GM20431 (cell line): ENCODE measurements around the gene RPS14.
"Not testable (repeated sequence)": the region's sequence is repeated elsewhere in the genome, so short reads cannot be mapped to it uniquely, and the experiment has no call there.

Source experiments
- in situ Hi-C: fragments of 300-500 bp; cut with MseI, MboI; formaldehyde crosslinking; loops from one replicate; pipeline ENCODE4 v1.15.0; 2020; ENCODE audit warnings: low sequenced_read_pairs; ENCODE audit not compliant: unreplicated experiment

The RPS14 gene

DNA sequence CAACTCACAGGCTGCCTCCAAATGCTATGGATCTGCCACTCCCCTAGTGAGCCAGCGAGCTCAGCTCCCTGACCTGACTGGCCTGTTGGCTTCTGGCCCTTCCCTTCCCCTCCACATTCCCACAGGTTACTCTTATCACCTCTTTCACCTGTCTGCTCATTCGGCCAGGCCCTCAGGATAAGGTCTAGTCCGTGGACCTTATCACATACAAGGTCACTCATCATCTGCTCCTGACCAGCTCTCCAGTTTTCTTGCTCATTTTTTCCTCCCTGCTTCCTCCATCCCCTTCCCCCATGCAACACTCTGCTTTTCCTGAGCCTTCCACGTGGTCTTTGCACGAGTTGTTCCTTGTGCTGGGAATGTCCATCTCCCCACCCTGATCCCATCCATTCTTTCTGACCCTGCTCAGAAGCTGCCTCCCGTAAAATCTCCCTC is 32.5 kb upstream of the RPS14 start:
- in situ Hi-C loops, result no loop called here

DNA sequence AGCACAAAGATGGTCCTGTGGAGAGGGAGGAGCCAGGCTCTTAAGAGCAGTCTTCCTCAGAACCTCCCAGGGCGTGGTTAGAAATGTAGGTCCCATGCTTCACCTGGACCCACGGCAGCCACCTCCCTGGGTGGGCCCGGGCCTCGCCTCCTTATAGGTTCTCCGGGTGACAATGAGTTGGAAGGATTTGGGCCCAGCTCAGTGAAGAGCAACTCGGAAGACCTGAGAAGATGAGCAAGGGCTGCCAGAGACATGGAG is 32.1 kb upstream of the RPS14 start:
- in situ Hi-C loops, result no loop called here

DNA sequence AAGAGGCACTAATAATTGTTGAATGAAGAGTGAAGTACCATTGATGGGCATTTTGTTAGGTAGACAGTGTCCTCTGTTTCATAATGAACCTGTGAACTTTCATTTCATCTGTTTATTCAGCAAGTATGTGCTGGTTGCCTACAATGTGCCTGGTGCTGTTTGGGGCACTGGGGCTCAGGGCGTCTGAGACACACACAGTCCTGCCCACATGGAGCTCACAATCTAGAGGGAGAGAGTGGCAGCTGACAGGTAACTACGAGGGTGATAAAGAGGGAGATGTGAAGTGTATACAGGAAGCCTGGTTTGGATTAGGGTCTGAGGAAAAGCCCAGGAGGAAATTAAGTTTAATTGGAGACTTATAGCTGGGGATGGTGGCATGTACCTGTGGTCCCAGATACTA is 29.9 kb upstream of the RPS14 start:
- in situ Hi-C loops, result no loop called here

DNA sequence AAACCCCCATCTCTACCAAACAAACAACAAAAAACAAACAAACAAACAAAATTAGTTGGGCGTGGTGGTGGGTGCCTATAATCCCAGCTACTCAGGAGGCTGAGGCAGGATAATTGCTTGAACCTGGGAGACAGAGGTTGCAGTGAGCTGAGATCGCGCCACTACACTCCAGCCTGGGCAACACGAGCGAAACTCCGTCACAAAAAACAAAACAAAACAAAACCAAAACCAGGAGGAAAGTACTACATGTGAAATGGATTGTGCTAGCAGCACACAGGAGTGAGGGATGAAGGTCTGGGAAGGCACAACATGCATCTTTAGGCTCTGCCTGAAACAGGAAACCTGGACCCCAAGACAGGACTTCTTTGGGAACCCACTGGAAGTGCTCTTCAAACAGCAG is 27.0 kb upstream of the RPS14 start:
- in situ Hi-C loops, result not testable (repeated sequence)

DNA sequence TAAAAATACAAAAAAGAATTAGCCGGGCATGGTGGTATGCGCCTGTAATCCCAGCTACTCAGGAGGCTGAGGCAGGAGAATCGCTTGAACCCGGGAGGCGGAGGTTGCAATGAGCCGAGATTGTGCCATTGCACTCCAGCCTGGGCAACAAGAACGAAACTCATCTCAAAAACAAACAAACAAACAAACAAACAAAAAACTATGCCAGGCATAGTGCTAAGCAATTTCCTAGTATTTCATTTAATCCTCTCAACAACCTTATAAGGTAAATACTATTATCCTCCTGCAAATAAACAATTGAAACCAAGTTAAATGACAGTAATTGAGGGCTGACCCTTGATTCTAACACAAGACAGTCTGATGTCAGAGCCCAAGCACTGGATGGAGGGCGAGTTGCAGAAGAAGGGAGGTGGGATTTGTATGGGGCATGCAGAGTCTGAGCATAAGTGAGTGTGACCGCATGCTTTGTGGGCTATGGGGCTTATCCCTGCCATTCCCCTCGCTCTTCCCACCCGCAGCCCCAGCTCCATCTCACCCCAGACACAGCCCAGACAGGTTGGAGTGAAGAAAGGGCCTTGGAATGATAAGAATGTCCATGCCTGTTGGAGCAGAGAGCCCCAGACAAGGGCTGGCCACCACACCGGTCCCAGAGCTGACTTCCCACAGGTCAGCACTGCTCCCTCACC is 24.3 kb upstream of the RPS14 start:
- in situ Hi-C loops, result no loop called here

DNA sequence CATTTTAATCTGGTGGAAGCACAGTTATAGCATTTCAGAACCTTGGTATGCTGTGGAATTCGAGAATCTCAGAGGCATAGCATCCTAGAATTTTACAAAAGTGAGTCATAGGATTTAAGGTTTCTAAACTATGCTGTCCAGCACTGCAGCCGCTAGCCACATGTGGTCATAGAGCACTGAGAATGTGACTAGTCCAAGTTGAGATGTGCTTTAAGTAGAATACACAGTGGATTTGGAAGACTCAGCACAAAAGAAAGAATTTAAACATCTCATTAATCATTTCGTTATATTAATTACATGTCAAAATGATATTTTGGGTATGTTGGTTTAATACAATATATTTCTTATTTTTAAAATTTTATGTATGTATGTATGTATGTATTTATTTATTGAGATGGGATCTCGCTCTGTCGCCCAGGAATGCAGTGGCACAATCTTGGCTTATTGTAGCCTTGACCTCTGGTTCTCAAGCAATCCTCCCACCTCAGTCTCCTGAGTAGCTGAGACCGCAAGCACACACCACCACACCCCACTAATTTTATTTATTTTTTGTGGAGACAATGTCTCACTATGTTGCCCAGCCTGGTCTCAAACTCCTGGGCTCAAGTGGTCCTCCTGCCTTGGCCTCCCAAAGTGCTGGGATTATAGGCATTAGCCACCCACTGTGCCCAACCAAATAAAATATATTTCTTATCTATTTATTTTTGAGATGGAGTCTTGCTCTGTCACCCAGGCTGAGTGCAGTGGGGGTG is 20.4 kb upstream of the RPS14 start:
- in situ Hi-C loops, result loop anchor here (10.0 kb wide), 1 partner anchor 55 kb away; no protein-coding TSS in a partner anchor

DNA sequence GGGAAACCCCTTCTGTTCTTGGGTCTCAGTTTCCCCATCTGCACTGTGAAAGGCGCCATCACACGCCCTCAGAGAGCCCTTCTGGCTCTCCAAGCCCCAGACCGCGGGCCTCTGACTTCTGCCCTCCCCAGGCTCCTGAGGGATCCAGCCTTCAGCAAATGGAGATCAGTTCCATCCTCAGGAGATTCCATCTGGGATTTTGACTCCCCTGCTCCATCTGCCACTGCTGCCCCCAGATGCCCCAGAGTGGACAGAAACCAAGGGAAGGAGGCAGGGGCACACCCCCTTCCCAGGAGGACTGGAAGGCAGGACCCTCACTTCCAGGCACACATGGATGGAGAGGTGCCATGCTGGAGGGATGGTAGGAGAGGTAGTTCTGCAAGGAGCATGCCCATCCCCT is 18.7 kb upstream of the RPS14 start:
- in situ Hi-C loops, result loop anchor here (10.0 kb wide), 1 partner anchor 57 kb away; no protein-coding TSS in a partner anchor

DNA sequence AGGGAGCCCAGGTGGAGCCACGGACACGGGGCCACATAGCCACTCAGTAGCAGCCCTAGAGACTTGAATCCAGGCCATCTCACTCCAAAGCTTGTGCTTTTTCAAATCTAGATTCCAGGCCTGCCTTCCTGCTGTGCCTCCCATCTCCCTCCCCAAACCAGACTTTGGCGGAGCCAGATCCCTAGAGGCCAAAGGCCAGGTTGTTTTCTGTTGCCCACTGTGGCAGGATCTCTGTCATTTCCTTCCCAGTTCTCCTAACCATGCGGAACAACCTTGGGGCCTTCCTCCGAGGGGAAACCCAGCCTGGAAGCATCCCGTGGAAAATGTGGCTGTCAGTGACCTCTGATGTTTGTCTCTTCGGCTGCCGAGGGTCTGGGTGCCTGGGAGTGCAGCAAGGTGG is 16.4 kb upstream of the RPS14 start:
- in situ Hi-C loops, result loop anchor here (10.0 kb wide), 1 partner anchor 59 kb away; no protein-coding TSS in a partner anchor

DNA sequence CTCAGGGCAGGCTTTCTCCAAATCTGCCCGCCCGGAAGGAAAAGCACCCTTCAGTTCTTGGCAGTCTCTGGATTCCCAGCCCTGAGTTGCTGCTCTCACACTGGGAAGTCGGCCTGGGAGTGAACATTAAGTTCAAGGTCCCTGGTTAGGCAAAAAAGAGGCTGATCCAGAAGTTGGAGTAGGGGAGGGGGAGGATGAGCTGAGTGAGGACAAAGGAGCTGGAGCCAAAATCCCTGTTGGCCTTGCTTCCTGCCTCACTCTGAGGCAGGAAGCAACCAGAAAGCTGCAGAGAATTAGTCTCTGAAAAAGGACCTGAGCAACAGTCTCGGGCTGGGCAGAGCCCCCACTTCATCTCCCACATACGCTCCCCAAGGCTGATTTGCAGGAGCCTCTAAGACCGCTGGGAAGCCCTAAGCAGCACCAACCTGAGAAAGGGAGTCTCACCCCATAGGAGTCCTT is 15.0 kb upstream of the RPS14 start:
- in situ Hi-C loops, result loop anchor here (10.0 kb wide), 1 partner anchor 60 kb away; no protein-coding TSS in a partner anchor

DNA sequence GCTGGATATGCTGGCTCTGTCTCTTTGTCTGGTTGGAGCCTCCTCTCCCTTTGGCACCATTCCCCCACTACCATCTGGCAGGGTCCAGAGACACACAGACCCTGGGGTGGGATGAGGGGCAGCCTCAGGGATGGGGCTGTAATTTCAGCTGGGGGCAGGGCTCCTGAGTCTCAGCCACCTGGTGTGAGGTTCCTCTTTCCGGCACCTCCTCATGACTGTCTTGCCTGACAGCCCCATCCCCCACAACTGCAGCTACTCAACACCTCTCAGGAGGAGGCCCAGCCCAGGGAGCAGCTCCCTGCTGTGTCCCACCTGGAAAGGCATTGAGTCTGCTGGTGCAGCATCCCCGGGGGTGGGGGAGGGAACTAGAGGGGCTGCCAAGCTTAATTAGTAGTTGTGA is 11.7 kb upstream of the RPS14 start:
- in situ Hi-C loops, result loop anchor here (10.0 kb wide), 1 partner anchor 64 kb away; no protein-coding TSS in a partner anchor

DNA sequence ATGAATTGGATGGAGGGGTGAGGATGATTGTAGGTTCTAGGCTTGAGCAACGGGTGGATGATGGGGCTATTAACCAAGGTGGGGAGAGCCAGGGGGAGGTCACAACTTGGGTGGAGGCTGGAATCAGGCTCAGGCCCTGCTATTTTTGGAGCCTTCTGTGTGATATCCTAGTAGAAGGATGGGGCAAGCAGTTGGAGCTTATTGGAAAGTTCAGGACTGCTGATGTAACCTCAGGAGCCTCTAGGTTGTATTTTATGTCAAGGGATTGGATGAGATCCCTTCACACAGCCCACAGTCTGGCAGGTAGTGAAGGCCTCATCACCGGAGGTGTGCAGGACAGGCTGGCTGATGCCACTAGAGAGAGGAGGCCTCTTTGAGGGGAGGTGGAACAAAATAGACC is 11.2 kb upstream of the RPS14 start:
- in situ Hi-C loops, result loop anchor here (10.0 kb wide), 1 partner anchor 64 kb away; no protein-coding TSS in a partner anchor

DNA sequence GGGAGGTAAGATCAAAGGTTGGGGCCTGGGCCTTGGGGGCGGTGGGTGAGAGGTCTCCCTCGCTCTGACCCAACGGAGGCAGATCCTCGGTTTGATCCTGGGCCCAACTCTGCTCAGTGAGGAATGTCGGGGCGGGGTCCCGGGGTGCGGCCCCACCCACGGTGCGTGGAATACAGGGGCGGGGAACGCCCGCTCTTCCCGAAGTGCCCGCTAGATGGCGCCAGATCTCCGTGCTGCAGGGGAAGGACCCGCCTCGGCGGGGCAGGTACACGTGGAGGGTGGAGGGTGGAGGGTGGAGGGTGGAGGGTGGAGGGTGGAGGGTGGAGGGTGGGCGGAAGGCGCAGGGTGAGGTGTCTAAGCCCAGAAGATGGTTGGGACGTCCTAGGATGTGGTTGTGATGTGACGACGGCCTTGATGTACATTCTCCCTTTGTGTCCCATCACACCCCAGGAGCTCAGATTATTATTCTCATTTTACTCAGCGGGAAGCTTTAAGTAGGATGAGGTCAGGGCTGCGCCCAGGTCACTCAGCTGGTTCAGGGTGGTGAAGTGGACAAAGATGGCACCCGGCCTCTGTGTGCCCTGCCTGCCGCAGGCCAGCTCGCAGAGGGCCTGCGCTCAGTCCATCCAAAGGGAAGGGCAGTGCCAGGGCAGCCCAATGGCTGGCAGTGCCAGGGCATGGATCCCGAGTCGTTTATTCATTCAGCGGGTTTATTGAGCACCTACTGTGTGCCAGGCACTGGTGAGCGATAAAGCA is 9.4 kb upstream of the RPS14 start:
- in situ Hi-C loops, result loop anchor here (10.0 kb wide), 1 partner anchor 86 kb away; no protein-coding TSS in a partner anchor

DNA sequence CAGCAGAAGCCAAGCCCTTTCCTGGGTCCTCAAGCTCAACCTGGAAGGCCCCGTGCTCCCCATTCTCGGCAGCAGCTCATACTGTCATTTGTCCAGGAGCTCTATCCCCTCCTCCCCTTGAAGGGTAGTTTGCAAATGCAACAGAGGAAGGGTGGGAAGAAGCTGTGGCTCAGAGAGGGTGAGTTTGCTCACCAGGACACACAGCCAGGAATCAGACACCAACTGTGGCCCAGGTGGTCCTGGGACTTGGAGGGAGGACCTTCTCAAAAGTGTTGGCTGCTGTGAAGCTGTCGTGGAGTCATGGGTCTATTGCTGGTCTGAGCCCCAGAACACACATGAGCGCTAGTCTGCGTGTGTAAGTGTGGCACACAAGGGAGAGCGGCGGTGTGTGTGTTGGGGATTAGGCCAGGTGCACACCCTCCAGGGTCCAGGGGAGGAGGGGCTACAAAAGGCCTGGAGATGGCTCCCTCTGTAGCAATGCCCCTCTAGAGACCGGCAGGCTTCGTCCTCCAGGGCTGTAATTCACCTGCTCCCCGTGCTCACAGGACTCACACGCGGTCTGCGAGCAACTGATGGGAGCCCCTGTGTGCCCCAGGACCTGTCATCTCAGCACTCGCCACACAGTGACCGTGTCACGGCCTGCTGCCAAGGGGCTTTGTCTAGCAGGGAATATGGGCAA is 8.2 kb upstream of the RPS14 start:
- in situ Hi-C loops, result loop anchor here (10.0 kb wide), 1 partner anchor 87 kb away; no protein-coding TSS in a partner anchor

DNA sequence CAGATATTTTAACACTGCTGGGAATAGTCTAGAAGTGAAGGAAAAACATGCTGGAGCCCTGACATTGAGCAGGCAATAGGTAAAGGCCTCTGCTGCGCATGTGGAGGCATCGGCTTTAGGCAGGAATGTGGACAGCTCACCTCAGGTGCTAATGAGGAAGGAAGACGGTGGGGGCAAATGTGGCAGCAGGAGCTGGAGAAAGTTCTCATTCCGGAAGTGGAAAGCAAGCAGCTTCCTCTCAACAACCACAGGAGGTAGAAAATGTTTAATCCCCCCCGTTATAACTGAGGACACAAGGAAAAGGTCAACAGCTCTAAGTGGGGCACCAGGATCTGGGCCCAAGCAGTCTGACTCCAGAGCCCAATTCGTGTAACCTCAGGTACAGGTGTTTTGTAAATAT is 7.6 kb upstream of the RPS14 start:
- in situ Hi-C loops, result loop anchor here (10.0 kb wide), 1 partner anchor 88 kb away; no protein-coding TSS in a partner anchor

DNA sequence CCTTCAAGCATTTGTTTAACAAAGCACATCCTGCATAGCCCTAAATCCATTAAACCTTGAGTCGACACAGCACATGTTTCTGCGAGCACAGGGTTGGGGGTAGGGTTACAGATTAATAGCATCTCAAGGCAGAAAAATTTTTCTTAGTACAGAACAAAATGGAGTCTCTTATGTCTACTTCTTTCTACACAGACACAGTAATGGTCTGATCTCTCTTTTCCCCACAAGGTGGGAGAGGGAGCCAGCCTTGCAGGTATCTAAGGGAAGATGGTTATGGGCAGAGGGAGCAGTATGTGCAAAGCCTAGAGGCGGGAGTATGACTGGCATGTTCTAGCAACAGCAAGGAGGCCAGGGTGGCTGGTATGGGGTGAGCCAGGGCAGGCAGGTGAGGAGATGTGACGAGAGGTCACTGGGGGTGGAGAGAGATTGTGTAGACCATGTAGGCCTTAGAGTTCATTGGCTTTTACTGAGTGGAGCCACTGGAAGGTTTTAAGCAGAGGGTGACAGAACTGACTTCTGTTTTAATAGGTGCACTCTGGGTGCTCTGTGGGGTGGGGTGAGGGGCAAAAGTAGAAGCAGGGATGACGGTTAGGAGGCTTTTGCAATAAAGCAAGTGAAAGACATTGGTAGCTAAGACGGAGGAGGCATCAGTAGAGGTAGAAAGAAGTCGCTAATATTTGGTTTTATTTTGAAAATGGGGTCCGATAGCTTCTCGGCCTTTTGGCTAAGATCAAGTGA is 5.1 kb upstream of the RPS14 start:
- in situ Hi-C loops, result loop anchor here (10.0 kb wide), 1 partner anchor 90 kb away; no protein-coding TSS in a partner anchor

DNA sequence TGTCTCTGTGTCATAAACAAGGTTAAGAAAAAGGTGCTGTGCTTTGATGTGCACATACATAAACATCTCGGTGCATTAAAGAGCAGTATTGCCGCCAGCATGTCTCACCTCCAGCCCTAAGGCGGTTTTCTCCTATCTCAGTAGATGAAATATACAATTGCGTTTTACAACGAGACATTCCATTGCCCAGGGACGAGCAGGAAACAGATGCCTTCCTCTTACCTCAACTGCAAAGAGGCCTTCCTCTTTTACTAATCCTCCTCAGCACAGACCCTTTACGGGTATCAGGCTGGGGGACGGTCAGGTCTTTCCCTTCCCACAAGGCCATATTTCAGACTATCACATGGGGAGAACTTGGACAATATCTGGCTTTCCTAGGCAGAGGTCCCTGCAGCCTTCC is 4.5 kb upstream of the RPS14 start:
- in situ Hi-C loops, result loop anchor here (10.0 kb wide), 1 partner anchor 91 kb away; no protein-coding TSS in a partner anchor

DNA sequence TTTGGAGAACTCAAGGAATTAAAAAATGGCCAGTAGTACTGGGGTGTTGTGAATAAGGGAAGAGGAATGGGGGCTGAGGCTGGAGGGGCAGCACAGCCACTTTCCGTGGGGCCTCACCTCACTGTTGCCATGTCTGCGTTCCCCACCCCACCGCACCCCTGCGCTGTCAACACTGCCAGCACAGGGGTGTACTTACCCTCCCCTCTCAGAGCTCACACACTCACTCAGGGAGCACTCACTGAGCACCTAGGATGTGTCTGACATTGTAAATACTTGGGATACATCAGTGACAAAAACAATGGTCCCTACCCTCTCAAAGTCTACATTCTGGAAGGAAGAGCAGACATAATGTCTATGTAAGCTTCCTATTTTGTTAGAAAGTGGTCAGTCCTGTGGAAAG is 3.4 kb upstream of the RPS14 start:
- in situ Hi-C loops, result loop anchor here (10.0 kb wide), 1 partner anchor 92 kb away; no protein-coding TSS in a partner anchor

DNA sequence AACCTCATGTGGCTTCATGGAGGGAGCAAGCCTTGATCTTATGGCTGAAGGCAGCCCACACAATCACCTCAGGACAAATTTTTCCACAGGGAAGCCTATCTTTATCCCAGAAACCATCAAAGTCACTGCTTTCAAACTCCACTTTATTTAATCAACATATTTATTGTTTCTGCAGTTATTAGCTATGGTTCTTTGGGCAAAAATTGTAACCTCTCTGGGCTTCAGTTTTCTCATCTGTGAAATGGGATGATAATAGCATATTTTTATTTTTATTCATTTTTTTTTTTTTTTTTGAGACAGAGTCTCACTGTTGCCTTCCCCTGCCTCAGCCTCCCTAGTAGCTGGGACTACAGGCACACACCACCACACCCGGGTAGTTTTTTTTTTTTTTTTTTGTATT is 2.1 kb upstream of the RPS14 start:
- in situ Hi-C loops, result loop anchor here (10.0 kb wide), 1 partner anchor 93 kb away; no protein-coding TSS in a partner anchor

DNA sequence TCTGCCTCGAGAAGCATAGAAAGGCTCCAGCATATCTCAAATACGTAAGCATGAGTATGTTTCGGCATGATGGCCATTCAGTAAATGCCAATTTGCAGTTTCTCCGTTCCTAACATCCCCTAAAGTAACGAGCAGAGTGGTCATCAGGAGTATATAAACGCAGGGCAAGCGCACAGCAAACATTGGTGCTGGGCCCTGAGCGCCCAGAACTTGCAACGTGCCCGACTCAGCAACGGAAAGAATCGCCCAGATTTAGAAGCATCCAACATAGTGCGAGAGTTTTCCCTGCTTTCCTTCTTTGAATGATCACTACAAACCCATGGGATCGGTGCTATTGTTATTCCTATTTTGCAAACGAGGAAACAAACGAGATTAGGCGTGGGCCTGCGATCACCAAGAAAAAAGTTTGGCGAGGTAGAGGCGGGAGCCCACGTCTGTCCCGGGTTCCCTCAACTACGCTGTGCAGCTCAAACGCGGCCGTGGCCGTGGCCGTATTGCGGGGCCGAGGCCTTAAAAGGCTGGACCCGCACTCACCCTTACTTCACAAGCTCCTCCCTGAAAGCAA is 505 bp downstream of the RPS14 start:
- in situ Hi-C loops, result no loop called here
